GM21529 (cell line): ENCODE results near the gene BPIFB3.
"Not testable (repeated sequence)": the region's sequence is repeated elsewhere in the genome, so short reads cannot be mapped to it uniquely, and the experiment has no call there.

ENCODE experiments used
- ATAC-seq: cut with Tn5 transposase; IDR thresholded peaks from one replicate; pipeline ENCODE4 v1.9.1; 2021; ENCODE audit not compliant: unreplicated experiment

The BPIFB3 gene

DNA sequence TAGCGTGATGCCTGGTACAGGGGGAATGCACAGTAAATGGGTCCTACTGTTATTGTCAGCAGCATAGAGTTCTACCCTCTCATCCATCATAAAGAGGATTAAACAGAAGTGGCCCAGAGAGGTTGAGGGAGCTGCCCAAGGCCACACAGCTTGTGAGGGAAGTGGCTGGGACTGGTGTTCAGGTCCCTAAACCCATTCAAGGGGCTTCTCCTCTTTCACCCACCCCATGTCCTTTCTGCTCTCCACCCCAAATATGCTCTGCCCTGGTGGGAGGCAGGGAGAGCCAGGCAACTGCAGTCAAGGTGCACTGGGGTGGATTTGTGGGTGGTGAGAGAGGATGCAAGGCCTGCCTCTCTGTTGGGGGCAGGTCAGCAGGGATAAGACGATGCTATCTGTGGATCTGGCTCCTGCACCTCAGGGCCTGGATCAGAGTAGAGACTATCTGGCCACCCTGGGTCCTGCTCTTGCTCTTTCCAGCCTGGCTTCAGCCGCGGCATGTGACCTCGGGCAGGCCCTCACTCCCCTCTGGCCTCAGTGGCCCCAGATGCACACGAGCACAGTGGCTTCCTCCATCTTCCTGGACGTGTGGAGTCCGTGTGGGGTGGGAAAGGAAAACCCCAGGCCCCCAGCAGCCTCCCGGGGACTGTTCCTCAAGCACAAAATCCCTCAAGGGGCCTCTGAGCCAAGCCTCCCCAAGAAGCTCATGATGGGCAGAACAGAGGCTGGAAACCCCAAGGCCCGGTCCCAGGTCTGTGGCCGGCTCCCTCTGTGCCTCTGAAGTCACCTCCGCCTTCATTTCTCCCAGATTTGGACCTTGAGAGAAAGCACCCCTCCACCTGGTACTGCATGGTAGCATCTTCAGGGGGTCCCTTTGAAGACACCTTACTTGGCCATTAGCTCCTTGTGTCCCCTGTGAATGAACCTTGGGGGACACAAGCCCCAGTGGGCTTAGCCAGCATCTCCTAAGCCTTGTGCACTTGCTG is 25.6 kb upstream of the BPIFB3 start:
- ATAC-seq: no peak

DNA sequence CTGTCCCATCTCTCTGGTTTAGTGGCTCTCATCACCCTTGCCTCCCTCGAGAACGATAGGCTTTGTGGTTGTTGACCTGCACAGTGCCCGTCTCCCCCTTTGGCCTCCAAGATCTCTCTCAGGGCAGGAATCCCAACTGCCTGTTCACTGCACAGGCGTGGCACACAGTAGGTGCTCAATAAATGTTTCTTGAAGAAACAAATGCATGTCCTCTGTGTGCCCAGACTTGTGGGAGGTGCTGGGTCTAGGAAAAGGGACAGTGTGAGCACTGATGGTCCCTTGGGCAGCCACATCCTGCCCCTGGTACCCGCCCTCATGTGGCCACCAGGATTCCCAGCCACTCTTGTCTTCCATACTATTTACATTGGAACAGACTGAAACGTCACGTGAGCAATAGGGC is 24.8 kb upstream of the BPIFB3 start:
- ATAC-seq: no peak

DNA sequence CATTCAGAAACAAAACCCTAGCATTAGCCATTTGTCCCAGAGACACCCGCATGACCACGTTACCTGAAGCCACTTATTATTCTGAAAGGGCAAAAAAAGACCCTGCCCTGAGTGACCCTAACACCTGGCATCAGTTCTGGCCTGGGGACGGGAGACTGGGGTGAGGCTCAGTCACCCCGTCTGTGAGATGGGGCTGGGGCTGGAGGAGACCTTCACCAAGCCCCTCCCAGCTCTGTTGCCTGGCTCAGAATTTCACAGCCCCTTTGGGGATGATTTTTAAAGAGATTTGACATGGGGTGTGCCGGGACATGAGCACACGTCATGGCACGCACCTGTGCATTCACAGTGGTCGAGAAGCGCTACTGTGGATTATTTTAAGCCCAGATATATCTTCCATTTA is 23.6 kb upstream of the BPIFB3 start:
- no peak for ATAC-seq

DNA sequence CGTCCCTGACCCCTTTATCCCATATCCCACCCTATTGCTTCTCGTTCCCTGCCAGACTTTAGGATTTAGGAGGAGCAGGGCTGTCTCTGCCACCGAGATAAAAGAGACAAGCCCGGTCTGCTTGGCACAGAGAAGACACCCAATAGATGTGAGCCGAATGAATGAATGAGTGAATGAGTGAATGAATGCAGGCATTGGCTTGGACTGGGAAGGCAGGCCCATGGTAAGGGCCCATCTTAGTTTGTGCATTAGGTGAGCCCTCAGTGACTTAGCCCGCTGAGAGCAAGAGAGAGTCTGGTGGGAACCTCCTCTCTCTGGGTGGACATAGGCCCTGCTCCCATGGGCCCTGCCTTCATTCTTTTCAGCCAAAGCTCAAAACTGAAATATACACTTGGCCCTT is 23.1 kb upstream of the BPIFB3 start:
- ATAC-seq: no peak

DNA sequence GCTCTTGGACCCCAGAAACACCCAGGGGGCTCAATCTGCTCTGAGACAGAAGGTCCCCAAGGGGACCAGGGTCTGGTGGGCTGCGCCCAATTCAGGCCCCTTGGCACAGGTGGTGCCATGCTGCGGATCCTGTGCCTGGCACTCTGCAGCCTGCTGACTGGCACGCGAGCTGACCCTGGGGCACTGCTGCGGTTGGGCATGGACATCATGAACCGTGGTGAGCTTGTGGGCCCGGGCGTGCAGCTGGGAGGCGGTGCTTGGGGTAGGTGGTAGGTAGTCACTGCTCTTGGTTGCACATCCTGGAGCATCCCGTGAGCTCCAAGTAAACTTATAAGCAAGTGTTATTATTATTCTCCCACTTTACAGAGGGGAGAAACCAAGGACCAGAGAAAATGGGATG is 22.2 kb upstream of the BPIFB3 start, which contains the start of gene BPIFB6:
Gene BPIFB6, plus strand, starts transcription at position 118 of the 400 bp plus-strand sequence. Its CDS starts 0 bp downstream, at position 118.
- no peak for ATAC-seq

DNA sequence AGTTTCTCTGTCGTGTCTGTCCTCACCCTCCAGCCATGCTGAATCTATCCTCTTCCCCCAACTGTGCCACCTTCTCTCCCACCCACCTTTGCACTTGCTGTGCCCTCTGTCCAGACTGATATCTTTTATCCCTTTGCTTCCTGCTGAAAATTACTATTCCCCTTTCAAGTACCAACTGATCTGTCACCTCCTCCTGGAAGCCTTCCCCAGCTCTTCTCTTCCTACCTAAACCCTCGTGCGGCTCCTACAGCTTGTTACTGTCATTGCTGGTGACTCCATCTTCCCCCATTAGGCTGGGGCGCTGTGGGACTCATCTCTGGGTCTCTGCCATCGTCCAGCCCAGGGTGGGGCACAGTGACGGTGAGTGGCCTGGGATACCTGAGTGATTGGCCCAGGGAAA is 21.1 kb upstream of the BPIFB3 start:
- ATAC-seq: no peak

DNA sequence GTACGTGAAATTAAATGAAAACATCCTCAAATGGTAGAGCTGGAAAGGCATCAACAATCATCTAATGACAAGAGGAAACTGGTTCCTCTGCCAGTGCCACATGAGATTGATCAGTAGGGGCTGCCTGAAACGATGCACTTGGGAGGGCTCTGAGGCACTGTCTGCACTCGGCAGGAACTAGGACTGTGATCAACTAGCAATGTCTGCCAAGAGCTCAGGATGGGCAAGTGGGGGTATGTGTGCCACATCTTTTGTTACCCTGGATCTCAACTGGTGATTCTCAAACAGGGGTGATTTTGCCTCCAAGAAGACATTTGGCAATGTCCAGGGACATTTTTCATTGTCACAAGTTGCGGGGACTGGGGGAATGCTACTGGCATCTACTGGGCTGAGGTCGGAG is 20.3 kb upstream of the BPIFB3 start:
- no peak for ATAC-seq

DNA sequence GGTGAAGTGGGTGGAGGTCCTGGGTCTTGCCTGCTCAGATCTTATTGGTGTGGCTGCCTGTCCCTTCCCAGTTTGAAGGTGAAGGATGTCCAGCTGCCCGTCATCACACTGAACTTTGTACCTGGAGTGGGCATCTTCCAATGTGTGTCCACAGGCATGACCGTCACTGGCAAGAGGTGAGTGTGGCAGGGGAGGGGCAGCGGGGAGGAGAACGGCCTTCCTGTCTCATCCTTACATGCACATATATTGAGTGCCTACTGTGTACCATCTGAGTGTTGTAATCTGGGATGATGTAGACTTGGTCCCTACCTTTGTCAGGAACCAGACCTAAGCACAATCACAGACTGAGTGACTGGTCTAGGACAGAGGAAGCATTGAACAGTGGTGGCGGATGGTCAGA is 19.6 kb upstream of the BPIFB3 start:
- no peak for ATAC-seq

DNA sequence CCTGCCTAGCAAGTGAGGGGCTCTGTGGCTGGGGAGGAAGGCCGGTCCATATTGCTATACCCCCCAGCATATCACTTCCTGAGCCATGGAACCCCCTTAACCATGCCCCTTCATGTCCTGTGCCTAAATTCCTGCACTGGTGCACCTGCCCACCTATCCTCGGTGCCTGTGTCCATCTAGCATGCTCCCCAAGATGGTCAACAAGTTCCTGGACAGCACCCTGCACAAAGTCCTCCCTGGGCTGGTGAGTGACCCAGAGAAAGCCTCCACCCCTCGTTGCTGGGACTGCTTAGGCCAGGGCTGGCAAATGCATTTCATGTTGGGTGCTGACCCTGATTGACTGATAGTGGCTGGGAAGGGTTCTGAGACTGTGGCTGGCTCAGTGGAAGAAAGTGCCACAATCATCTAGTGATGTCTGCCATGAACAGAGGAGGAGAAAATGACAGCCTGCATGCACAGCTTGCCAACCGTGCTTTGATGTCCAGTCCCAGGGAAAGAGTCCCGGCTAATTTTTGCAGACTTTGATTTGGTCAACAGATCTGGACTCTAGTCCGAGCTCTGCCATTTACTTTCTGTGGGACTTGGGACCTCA is 18.7 kb upstream of the BPIFB3 start:
- ATAC-seq: no peak

DNA sequence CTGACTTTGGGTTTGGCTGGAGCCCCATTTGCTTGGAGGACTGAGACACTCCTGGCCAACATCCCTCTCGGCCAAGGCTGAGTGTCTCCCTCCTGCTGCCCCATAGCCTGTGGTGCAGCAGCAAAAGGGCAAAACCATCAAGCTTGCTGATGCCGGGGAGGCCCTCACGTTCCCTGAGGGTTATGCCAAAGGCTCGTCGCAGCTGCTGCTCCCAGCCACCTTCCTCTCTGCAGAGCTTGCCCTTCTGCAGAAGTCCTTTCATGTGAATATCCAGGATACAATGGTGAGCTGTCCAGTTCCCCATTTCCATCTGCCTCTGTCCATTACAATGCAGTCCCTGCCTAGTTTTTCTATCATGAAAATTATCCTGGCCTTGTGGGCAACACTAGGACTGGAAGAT is 16.2 kb upstream of the BPIFB3 start:
- ATAC-seq: no peak

DNA sequence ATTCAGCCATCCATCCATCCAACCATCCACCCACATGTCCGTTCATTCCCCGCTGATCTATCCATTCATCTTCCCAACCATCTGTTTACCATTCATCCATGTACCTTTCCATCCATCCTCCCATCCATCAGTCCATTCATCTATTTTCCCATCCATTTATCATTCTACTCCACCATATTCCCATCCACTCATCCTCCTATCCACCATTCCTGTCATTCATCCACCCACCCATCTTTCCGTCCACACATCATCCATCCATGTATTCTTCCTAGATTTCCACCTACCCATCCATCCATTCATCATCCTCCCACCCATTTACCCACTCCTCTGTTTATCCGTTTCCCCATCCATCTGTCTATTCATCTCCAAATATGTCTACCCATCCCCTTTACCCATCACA is 15.5 kb upstream of the BPIFB3 start:
- ATAC-seq: no peak

DNA sequence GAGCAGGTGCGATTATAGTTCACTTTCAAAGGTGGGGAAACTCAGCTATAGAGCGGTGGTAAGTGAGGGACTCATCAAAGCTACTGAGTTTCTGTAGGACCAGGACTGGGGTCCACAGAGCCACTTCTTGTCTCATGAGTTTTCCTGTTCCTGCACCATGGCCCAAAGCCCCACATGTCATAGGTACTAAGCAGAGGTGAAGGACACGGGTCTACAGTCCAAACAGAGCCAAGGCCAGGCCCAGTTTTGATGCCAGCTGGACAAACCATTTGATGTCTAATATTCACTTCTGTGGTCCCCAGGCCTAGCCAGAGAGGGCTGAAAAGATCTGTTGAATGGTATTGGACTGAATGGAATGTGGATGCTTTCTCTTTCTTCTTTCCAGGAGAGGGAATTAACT is 11.3 kb upstream of the BPIFB3 start:
- no peak for ATAC-seq

DNA sequence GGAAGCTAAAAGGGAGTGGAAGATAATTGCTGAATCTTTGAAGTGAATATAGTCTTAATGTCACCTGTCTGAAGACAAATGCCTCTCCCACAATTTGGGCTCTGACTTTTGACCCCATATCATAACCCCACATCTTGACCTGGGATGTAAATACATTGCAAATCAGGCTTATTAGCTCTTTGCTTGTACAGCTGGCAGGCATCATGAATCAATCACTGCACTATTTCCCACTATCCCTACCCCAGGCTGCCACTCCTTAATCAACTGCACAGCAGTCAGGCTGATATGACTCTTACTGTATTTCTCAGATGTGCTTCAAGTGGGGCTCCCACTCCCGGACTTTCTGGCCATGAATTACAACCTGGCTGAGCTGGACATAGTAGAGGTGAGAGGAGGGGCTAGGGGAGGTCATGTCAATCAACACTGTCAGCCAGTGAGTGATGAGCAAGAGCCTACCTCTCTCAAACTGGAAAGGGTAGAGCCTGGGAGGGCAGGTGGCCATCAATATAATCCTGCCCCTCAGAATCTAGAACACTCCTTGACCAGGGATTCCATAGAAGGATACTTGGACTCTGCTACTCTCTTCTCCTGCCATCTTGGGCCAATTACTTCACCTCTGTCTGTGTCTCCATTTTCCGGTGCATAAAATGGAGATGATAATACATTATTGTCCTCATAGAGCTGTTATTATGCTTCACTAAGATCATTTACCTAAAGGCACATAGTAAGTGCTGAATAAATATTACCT is 10.5 kb upstream of the BPIFB3 start:
- ATAC-seq: no peak

DNA sequence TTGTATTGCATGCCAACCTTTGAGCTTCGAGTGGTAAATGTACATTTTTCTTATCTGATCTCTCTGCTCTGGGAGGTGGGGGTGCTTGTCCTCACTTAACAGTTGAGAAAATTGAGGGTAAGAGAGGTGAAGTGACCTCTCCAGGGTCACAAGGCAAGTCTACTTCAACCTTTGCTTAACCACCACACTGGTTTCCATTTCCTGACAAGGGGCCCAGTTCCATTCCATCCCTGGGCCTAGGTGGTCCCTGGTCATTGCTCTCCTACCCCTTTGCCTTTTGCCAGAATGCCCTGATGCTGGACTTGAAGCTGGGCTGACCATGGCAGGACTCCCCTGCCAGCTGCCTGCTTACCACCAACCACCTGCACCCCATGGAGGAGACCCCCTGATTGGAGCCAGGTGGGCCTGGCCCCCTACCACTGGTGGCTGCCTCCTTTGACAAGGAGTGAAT is 9.9 kb upstream of the BPIFB3 start:
- no peak for ATAC-seq

DNA sequence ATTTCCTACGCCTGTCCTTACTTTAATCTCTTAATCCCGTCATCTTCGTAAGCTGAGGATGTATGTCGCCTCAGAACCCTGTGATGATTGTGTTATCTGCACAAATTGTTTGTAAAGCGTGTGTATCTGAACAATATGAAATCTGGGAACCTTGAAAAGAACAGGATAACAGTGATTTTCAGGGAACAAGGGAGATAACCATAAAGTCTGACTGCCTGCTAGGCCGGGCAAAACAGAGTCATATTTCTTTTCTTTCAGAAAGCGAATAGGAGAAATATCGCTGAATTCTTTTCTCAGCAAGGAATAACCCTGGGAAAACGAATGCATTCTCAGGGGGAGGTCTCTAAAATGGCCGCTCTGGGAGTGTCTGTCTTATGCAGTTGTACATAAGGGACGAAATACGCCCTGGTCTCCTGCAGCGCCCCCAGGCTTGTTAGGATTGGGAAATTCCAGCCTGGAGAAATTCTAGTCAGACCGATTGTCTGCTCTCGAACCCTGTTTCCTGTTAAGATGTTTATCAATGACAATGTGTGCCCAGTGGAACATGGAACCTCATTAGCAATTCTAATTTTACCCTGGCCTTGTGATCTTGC is 8.5 kb upstream of the BPIFB3 start:
- ATAC-seq: not testable (repeated sequence)

DNA sequence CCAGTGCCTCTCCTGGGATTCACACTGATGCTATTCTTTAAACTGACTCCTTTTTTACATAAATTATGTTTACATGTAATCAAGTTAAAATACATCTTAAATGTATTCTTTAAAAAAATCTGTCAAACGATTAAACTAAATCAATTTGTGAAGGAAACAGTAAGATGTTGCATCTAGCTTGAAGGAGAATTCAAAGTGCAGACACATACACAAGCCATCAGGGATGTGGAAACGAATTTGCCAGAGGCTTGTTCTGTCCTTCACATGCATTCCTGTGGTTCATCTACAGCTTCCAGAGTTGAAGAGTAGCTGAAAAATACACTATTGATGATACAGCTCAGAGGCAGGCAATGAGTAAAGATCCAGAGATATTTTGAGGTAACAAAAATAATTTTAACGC is 7.3 kb upstream of the BPIFB3 start:
- no peak for ATAC-seq

DNA sequence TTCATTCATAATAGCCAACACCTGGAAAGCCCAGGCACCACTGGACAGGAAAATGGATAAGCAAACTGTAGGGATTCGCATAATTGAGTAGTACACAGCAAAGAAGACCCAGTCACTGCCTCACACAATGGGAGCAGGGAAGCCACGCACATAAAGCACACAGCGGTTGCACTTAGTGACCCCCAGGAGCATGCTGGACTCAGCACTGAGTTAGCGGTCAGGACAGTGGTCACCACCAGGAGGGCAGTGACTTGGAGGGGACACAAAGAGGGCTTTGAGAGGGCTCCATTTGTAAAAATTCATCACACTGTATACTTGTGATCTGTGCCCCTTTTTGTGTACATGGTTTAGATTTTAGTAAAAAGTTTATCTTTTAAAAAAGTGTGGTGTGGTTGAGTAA is 2.4 kb upstream of the BPIFB3 start:
- no peak for ATAC-seq

DNA sequence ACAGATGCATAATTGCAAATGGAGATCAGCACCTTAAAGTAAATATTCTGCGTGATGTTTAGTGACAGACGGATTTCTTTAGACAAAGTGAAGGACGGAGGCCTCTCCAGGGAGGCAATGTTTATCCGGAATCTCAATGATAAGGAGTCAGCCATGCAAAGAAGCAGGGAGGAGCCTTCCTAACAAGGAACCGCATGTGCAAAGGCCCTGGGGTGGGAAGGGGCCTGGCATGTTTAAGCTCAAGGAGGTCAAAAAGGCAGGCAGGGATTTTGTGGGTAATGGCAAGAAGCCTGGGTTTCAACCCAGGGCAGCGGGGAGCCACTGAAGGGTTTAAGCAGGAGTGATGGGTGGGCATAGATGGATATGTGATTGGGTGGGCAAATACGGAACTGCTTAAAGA is 678 bp downstream of the BPIFB3 start:
- ATAC-seq: no peak

DNA sequence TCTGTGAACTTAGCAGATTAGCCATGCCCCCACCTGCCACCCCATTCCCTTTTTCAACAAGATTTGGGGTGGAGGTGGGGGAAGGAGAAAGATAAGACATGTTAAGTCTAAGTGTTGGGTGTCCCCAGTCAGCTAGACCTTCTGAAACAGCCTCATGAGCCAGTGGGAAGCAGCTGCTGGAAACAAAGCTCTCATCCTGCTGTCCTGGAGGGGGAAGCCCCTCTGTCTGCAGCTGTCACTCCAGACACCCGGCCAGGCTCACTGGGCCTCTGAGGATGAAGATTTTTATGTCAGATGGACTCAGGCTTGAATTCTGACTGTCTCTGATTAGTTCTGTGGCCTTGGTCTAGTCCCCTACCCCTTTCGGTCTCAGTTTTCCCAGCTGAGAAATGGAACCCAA is 1.1 kb downstream of the BPIFB3 start:
- ATAC-seq: no peak

DNA sequence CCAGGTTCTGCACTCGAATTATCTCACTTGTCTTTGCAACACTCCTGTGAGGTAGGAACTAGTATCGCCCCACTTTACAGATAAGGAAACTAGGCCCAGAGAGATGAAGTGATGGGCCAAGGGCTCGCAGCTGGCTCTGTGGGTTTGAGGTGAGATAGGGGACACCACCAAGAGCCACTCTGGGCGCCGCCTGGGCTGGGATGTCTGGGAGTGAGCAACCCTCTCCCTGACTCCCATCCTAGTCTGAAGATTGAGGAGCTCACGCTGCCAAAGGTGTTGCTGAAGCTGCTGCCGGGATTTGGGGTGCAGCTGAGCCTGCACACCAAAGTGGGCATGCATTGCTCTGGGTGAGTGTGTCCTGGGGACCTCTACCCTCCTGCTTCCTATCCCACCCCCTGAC is 5.4 kb downstream of the BPIFB3 start:
- no peak for ATAC-seq

DNA sequence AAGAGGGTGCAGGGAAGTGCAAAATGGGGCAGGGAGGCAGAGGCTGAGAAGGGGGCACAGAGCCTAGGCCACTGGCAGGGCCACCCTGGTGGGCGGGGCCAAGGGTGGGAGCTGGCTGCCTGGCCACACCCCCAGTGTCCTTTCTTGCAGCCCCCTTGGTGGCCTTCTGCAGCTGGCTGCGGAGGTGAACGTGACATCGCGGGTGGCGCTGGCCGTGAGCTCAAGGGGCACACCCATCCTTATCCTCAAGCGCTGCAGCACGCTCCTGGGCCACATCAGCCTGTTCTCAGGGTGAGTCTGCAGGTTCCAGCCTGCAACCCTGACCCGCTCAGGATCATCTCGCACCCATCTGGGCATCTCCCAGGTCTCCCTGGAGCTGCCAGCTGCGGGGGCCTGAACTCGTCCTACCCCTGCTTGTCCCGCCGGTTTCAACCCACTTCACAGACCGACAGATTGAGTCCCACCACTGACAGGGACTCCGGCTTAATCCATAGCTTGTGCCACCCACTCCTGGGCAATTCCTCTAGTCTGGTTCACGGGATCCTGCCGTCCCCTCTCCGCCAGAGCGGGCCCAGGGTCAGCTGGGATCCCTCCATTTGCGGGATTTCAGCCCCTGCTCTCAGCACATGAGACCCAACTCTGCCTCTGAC is 6.2 kb downstream of the BPIFB3 start:
- no peak for ATAC-seq
